Renal pelvis (tissue), 4 donors: ENCODE data around the gene ABCB11. TPM values are rescaled to one million over a fixed set of nuclear protein-coding genes. Genes with fewer than 3 reads are reported as not detected.

Experiments used
- DNase-seq: peaks from one replicate; pipeline ENCODE4 v3.0.0-alpha.2; 2013
- polyA plus RNA-seq, 3 donors: library from polyadenylated mRNA; unstranded; fragments of 120-200 nt; gene quantifications; one replicate each; pipeline ENCODE4 v1.2.1, GENCODE V29; 2013; ENCODE audit not compliant: insufficient read length in 3 of 3

The ABCB11 gene
- polyA plus RNA-seq, 3 donors = 0.09 TPM; not detected in 2

DNA sequence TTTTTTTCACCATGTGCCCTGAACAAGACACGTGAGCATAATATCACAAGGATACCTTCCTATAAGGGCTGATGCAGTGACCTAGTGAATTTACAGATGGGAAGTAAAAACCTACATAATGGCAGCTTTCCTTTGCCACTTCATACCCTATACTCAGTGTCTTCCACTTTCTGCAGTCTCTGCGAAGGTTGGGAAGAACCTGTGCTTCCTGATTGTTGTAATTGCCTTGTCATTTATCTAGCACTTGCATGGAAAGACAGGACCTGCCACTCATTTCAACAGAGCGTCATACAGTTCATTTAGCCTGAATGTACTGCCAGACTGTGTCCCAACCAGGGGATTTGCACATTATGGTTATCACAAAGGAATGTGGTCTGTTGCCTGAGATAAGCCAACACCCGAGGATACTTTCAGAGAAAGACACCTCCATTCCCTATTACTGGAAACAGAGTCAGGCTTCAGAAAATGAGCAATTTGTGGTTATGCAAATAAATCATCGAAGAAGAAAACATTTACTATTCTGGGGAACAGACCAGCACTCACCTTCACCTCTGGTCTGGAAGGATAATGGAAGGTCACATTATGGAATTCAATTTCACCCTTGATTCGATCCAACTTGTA is 55.0 kb downstream of the ABCB11 start:
- DNase-seq = no peak

DNA sequence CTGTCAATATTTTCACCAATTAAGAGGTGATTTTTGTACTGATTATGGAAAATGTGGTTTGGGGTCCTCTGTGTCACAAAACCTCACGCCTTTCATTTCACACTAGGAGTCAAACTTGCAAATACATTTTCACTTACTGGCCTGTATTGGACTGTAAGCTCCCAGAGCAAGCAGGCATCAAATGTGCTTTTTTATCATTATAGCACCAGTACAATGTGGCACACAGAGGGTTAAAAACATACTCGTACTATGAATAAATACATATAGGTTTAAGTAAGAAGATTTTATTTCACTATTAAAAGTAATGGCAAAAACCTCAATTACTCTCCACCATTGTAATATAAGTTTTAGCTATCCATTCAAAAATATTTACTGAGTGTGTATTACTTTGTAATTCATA is 56.7 kb downstream of the ABCB11 start:
- DNase-seq = no peak

- no peak for DNase-seq
Observed at GRCh38 chr2:168971261-168971660, 59.9 kb downstream of the ABCB11 start.

DNA sequence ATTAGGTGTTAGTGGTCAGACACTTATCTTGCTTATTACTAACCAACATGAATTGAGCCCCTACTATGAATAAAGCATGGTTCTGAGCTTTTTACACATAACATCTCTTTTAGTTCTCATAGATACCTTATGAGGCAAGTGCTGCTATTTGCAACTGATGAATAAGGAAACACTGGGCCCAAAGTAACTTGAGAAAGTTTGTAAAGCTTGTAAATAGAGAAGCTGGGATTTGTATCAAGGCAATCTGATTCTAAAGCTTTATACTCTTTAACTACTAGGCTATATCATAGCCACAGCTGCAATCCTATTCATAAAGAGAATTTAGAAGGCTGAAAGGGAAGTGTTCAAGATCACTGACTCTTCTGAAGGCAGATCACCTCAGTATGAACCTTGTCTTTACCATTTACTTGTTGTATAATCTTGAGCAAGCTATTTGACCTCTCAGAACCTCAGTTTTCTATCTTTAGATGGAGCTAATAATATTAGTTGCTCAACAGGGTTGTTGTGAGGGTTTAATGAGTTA is 60.4 kb downstream of the ABCB11 start:
- DNase-seq = no peak

DNA sequence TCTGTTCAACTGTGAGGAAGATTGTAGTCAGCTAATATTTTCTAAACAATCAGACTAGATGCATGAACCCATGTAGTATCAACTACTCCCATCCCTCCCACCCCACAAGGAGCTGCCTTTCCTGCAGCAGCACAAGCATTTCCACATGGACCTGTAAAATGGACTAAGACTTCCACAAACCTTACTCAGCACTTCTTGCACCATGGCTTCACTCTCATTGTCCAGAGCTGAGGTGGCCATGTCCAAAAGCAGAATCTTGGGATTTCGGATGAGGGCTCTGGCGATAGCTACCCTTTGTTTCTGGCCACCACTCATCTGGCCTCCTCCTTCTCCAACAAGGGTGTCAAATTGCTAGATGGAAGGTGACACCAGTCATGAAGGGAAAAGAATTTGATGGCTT is 61.3 kb downstream of the ABCB11 start:
- DNase-seq = no peak

GRCh38 chr2:168968342-168968741 is 62.8 kb downstream of the ABCB11 start:
- DNase-seq = no peak

- DNase-seq = no peak
Observed at GRCh38 chr2:168964251-168964807, 66.8 kb downstream of the ABCB11 start.

DNA sequence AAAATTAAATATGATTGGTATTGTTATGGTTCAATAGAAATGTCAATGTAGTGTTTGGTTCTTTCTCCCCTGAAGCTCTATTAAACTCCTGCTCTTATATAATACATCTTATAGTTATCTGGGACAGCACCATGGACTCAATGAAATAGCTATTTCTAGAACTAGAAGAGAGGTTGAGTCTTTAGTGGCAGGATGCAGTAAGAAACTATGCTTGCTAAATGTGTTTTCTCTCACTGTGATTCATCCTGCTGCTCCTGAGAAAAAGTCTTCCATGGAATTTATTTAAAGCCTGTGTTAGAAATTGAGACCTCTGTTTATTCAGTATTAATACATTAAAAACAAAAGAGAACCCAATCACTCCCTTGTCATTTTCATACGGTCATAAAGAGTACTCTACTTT is 68.5 kb downstream of the ABCB11 start:
- no peak for DNase-seq

DNA sequence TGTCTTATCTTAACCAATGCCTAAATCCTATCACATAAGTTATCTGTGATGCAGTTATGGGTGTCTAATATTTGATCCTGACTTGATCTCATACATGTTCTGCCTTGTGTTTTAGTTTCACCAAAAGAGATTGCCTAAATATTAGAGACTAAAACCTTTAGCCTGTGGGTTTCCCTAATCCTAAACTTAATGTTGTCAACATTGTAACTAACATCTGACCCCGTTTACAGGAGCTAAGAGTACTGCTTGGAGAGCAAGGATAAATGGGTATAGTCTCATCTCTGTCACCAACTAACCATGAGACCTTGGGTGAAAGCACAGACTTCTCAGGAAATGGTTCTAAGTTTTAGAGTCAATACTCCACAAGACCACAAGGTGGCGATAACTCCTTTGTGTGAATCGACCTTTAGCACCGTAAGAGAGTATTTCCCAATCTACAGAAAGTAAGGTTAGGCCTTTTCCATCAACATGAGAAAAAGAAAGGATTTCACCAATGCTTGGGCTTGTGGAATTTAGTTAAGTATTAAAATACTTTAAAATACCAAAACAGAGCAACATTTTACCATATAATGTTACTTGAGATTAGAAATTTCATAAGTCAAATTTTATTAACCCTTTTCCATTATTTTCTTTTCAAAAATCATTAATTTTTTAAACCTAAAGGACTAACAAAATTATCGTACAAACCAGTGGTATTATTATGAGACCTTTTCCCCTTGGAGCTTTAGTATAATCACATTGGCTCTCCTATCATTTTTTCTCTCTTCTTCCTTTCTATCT is 69.5 kb downstream of the ABCB11 start:
- DNase-seq = peak; percentile 55

- DNase-seq = no peak
Observed at GRCh38 chr2:168956392-168956791, 74.7 kb downstream of the ABCB11 start.

DNA sequence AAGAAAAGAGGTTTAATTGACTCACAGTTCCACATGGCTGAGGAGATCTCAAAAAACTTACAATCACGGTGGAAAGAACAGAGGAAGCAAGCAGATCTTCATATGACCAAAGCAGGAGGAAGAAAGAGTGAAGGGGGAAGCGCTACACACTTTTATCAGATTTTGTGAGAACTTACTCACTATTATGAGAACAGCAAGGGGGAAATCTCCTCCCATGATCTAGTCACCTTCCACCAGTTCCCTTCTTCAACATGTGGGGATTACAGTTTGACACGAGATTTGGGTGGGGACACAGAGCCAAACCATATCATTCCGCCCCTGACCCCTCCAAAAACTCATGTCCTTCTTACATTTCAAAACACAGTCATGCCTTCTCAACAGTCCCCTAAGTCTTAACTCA is 75.8 kb downstream of the ABCB11 start:
- DNase-seq = no peak

DNA sequence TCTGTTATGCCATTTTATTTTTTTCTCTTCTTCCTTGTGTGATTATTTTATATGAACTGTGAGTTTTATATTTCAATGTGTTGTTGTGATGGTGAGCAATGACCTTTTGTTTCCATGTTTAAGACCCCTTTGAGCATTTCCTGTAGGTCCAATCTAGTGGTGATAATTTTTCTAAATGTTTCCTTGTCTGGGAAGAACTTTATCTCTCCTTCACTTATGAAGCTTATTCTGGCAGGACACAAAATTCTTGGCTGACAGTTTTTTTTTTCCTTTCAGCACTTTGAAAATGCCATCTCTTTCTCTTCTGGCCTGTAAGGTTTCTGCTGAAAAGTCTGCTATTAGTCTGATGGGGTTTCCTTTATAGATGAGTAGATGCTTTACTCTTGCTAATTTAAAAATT is 76.9 kb downstream of the ABCB11 start:
- DNase-seq = no peak

- no peak for DNase-seq
Observed at GRCh38 chr2:168952424-168952823, 78.7 kb downstream of the ABCB11 start.

- no peak for DNase-seq
Observed at GRCh38 chr2:168951871-168952270, 79.3 kb downstream of the ABCB11 start.

DNA sequence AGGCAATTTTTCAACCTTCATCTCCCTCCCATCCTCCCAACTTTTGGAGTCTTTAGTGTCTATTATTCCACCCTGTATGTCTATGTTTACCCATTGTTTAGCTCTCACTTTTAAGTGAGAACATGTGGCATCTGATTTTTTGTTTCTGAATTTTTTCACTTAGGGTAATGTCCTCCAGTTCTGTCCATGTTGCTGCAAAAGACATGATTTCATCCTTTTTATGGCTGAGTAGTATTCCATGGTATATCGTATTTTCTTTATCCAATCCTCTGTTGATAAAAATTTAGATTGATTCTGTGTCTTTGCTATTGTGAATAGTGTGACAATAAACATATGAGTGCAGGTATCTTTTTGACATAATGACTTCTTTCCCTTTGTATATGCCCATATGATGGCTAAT is 81.8 kb downstream of the ABCB11 start:
- DNase-seq = no peak

- no peak for DNase-seq
Observed at GRCh38 chr2:168948621-168949212, 82.4 kb downstream of the ABCB11 start.

GRCh38 chr2:168945508-168945907 is 85.6 kb downstream of the ABCB11 start:
- DNase-seq = no peak

DNA sequence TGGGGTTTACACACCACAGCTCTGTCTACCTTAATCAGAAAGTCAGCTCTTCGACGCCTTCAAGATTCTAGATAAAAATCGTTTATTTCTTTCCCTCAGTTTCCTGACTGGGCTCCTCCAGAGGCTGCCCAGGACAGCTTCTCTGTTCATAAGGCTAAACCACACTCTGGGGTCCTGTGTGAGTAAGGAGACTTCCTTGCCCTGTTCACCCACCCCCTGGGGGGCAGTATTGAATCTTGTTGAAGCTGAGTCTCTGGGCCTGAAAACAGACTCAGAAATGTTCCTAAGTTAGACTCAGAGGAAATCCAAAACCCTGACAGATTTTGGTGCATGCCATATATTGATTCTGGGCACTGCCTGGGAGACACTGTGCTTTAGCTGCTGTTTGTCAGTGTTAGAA is 87.1 kb downstream of the ABCB11 start:
- no peak for DNase-seq

DNA sequence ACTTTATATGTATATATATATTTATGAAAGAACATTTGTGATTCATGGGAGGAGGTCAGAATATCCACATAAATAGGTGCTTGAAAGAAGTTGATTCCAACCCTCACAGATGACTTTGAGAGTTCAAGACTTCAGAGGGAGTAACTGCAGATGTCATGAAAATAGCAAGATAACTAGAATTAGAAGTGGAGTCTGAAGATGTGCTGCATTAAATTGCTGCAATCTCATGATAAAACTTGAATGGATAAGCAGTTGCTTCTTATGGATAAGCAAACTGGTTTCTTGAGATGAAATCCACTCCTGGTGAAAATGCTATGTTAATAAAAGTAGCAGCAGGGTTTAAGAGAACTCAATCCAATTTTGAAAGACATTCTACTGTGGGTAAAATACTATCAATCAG is 89.8 kb downstream of the ABCB11 start:
- DNase-seq = no peak

DNA sequence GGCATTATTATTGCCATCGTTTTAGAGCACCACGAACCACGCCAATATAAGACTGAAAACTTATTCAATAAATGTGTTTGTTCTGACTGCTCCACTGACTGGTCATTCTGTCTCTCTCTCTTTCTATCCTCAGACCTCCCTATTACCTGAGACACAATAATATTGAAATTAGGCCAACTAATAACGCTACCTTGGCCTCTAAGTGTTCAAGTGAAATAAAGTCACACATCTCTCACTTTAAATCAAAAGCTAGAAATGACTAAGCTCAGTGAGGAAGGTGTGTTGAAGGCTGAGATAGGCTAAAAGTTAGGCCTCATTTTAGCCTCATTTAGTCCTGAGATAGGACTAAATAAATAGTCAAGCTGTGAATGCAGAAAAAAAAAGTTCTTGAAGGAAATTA is 91.2 kb downstream of the ABCB11 start:
- DNase-seq = no peak

GRCh38 chr2:168939061-168939460 is 92.1 kb downstream of the ABCB11 start:
- no peak for DNase-seq

DNA sequence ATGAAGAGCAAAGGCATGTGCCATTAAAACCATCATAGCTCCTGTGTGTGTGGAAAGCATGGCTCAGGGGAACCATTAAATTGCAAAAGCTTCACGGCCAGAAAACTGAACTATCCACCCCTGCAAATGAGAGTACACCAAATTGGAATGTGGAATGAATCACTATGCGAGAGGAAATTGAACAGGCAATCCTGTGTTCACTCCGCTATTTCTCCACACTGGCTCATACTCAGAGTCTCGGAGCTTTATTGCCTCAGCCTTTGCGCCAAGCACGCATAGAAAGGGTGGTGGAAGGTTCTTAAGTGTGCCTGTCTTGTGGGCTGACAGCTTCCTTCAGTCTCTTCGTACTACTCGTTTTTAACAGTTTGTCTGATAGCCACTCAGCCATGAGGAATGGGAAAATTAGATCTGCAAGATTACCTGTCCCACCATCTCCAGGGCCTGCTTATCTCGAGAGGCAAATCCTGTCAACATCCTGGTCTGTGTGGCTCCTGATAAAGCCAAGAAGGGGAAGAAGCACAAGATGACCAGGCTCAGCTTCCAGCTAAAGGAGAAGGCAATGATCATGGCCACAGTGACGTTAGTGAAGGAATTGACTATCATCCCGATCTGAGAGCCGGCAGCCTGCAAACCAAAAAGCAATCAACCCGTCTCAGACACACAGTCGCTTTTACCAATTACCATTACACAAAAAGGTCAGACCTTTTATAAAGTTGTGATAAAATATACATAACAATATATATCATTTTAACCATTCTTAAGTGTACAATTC is 95.1 kb downstream of the ABCB11 start:
- DNase-seq = no peak
